Stimulated activated CD8-positive, alpha-beta memory T cell treated with anti-CD3 and anti-CD28 coated beads, Interleukin-12 subunit alpha, Interleukin-12 subunit beta, amount 100 ng/mL, for 1 hour (primary cell): ENCODE measurements around the gene RNF225.
A peak's percentile ranks its signal among the peaks of the same experiment; 100 is the strongest.
"Not testable (repeated sequence)": the region's sequence is repeated elsewhere in the genome, so short reads cannot be mapped to it uniquely, and the experiment has no call there.

ENCODE experiments used
- DNase-seq: peaks from one replicate; pipeline ENCODE4 v3.0.0-alpha.2; 2020; ENCODE audit warnings: low read depth

Gene RNF225

DNA sequence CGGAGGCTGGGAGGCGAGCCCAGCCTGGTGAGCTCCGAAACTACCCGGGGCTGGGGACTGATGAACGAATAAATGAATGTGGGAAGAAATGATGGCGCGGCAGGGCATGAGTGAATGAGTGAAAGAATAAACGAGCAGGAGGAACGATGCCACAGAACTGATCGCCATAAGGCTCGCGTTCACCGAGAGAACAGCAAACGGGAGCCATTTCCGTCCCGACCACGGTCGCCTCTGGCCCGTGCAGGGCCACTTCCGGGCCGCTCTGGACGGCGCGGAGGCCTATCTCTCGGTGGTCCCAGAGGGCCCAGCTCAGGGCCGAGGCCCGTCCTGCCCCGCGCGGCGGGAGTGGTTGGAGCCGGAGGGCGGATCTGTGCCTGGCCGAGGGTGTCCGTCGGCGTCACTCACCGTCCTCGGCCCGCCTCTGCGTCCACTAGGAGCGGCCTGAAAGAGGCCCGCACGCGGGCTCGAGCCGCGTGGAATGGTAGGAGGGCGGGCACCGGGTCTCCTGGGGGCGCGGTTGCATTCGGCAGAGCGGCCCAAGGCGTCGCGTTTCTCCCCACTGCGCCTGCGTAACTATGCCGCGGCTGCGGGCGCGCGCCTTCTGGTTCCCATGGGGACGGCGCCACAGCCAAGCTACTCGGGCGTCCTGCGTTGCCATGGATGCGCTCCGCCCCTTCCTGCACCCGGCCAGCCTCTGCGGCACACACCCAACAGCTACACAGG is 33.0 kb upstream of the RNF225 start, which contains the start of gene ZNF497:
TSS of gene ZNF497 (minus strand) at position 480 of the 723 bp plus-strand sequence. CDS start 5,116 bp downstream, outside the sequence.
- peak; percentile 95 for DNase-seq

DNA sequence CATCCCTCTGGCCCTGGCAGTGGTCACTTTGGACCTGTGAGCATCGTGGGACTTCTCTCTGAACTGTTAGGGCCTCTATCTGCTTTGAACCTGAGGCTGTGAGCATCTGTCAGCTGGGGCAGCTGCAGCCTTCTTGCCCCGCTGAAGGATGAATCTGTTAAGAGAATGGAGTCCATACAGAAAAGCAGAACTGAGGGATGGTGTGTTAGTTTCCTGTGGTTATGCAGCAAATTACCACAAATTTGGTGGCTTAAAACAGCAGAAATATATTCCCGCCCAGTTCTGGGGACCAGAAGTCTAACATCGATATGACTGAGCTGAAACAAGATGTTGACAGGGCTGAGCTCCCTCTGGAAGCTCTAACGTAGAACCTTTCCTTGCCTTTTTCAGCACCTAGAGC is 31.3 kb upstream of the RNF225 start:
- DNase-seq, result no peak

DNA sequence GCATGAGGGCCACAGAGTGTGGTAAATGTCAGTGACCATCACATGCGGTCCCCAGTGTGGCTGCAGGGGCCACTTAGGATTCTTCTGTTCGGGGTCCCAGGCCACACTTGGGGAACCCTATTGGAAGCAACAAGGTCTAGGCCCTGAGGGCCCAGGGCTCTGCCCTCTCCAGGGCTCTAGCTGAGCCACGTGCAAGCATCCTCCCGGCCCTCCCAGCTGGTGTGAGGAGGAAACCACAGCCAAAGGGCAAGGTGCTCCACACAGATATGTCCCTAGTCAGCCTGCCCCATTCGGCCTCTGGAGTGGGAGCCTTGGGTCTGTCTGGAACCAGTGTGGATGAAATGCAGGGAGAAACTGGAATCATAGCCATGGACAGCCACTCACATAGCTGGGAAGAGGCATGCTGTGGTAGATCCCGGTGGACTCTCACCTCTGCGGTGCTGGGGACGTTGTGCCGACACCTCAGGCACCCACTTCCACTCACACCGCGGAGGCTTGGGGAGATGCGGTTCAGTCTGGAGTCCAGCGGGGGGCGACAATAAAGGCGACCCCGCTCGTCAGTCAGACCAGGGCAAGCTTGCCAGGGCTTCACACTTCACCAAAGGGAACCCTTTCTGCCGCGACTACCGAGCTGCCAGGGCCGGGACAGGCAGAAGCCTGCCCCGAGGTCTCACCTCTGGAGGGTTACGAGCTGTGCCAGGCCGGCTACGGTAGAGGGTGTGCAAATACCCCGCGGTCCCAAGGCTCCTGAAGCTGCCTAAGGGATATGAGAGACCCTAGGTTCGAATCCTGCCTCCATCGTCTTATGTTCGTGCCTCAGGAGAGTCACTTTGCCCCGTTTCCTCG is 28.6 kb upstream of the RNF225 start:
- DNase-seq, result no peak

DNA sequence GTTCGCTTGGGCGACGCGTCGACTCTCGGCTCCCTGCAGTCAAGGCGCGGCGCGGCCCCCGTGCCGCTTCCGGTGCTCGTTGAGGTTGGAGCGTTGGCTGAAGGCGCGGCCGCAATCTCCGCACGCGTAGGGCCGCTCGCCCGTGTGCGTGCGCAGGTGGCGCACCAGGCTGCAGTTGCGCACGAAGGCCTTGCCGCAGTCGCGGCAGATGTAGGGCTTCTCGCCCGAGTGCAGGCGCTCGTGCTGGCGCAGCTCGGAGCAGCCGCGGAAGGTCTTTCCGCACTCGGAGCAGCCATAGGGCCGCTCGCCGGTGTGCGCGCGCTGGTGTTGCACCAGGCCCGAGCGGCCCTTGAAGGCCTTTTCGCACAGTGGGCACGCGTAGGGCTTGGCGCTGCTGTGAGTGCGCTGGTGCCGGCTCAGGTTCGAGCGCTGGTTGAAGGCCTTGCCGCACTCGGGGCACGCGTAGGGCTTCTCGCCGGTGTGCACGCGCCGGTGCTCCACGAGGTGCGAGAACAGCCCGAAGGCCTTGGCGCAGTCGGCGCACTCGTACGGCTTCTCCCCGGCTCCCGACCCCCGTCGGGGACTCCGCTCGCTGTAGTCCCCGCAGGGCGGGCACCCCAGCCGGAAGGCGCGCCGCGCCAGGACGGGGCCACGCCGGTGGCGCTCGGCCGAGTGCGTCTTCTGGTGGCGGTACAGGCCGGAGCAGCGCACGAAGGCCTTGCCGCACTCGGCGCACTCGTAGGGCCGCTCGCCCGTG is 27.6 kb upstream of the RNF225 start:
- no peak for DNase-seq

DNA sequence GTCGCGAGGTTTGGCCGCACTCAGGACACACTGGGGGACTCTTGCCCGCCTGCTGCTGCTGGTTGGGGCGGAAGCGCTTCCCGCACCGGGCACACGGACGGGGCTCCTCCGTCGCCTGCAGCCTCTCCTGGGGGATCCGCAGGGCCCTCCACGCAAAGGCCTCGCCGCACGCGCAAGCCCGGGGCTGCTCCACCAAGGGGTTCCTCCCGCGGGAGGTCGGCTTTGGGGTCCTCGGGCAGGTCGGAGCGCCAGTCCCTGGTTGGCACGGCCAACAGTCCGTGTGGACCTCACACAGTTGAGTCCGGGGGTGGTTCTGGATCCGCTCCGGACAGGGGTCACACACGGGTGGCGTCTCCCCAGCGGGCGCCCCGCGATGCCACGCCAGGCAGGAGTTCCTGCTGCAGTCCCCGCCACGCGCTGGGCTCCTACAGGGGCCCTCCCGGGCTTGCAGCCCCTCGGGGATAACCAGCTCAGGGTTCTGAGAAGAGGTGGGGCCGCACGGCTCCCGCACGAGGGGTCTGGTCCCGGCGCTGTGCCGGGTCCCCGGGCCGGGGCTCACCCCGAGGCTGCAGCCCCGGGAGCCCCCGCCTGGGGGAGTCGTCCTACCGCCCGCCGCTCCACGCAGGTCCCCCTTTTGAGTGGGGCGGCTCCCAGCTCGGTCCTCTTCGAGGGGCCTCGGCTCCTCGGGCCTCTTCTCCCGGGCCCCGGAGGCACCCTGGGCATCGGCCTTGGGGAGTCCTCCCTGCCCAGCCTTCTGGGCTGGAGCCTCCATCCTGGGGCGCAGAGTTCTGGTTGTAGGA is 26.7 kb upstream of the RNF225 start:
- DNase-seq, result no peak

DNA sequence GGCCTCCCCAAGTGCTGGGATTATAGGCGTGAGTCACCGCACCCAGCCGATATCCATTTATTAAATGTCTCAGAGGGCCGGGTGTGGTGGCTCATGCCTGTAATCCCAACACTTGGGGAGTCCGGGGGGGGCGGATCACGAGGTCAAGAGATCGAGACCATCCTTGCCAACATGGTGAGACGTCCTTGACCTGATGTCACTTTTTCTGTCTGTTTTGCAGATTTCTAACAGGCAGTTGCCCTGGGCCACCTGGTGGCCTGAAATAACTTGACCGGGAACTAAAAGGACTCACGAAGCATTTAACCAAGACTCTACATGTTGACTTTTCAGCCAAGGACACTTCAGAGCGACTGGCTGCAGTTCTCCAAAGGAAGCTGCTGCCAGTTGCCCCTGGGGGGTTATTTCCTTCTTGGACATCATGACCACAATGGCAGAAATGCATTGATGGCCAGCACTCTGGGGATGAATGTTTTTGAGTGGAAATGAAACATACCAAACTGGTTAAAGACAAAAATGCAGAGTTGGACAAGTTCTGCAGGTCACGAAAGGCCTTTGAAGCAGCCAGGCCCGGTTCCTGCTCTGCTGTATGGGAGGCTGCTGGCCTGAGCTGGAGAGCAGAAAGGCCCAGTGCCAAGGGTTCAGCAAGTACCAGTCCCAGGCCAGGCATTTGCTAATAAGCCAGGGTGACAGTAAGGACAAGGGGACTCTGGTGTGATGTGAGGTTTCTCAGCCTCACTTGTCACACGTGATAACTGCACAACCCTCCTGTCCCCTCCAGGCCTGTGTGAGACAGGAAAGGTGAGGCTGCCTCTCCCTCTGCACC is 22.9 kb upstream of the RNF225 start:
- DNase-seq, result no peak

DNA sequence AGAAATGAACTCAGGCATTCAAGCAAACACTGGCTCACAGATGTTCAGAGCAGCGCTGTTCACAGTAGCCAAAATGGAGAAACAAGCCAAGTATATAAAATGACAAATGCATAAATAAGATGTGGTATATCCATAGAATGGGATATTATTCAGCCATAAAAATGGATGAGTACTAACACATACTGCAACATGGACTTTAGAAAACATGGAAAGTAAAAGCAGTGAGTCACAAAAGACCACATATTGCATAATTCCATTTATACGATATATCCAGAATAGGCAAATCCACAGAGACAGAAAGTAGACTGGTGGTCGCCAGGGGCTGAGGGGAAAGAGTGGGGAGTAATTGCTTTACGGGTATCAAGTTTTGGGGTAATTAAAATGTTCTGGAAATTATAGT is 21.3 kb upstream of the RNF225 start:
- no peak for DNase-seq

DNA sequence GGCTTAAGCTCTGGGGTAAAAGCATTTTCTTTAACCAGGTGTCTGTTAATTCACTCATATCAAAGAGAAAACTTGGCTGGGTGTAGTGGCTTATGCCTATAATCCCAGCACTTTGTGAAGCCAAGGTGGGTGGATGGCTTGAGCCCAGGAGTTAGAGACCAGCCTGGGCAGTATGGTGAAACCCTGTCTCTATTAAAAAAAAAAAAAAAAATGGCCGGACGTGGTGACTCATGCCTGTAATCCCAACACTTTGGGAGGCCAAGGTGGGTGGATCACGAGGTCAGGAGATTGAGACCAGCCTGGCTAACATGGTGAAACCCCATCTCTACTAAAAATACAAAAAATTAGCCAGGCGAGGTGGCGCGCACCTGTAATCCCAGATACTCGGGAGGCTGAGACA is 18.7 kb upstream of the RNF225 start:
- not testable (repeated sequence) for DNase-seq

DNA sequence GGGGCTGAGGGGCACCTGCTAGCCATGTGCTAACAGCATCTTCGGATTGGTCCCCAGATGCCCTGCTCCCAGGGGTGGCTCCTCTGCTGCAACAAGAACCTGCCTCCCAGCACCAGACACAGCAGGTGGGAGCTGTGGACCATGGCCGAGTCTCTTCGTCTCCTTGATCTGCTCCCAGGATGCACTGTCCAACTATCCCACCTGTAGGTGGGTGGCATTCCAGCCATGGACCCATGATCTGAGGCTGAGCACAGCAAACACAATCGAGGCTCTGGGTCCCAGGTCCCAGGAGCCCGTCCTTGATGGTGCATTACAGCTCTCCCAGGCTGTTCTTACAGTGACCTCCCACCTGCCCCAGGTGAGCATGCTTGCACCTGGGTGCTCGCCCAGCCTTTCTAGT is 16.2 kb upstream of the RNF225 start:
- no peak for DNase-seq

DNA sequence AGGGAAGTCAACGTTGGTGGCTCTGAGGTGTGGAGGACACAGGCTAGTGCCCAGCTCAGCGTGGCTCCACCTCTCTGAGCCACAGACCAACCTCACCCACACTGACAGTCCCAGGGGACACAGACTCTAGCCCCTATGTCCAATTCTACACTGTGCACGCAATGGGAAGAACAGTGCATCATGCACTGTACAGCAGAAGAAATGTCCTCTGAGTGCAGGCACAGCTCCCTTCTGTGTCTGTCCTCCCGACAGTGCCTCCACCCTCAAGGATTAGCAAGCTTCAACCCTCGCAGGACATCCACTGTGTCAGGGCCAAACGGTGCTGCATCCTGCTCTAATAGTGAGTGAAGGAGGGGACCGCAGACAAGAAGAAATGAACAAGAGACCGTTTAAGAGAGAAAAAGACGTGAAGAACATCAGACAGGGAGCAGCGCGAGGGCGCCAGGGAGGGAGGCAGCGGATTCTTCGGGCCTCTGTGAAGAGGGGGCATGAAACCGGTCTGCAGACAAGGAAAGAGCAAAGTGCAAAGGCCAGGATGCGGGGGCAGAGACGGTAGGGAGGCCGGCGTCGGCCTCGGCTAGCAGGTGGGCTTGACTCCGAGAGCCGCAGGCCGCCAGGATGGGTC is 15.3 kb upstream of the RNF225 start:
- no peak for DNase-seq

DNA sequence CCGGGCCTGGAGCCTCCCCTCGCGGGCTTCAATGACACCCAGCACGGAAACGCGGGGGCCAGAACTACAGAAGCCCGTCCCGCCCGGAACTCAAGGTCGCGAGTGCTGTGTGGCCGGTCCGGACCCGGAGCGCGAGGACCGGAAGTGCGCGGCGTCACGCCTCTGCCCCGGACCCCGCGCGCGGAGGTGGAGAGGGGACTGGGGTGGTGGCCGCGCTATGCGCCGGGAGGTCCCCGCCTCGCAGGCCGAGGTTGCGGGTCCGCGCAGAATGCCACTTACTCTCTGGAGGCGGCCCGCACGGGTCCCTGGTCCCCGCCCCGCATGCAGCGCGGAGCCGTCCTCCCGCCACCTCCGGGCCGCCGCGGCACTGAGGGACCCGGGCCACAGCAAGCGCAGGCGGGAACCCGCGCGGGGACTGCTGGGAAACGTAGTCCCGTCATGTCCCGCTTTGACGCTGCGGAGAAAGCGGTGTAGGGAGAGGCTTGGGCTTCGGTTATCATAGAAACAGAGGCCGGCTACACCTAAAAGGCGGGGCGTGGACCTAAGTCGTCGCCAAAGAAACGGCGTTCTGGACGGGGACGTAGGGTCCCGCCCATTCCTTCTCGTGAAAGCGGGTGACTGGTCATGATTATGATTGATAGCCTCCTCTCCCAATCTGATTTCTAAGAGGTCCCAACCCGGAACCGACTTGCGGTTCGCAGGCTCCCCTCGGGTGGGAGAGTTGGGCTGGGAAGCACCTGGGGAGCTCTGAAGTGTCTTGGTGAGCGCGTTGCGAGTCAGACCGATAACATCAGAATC is 14.6 kb upstream of the RNF225 start, which contains the start of gene ZNF837:
TSS of gene ZNF837 (minus strand) at position 369 of the 798 bp plus-strand sequence. CDS start 11,698 bp downstream, outside the sequence.
- peak; percentile 94 for DNase-seq

DNA sequence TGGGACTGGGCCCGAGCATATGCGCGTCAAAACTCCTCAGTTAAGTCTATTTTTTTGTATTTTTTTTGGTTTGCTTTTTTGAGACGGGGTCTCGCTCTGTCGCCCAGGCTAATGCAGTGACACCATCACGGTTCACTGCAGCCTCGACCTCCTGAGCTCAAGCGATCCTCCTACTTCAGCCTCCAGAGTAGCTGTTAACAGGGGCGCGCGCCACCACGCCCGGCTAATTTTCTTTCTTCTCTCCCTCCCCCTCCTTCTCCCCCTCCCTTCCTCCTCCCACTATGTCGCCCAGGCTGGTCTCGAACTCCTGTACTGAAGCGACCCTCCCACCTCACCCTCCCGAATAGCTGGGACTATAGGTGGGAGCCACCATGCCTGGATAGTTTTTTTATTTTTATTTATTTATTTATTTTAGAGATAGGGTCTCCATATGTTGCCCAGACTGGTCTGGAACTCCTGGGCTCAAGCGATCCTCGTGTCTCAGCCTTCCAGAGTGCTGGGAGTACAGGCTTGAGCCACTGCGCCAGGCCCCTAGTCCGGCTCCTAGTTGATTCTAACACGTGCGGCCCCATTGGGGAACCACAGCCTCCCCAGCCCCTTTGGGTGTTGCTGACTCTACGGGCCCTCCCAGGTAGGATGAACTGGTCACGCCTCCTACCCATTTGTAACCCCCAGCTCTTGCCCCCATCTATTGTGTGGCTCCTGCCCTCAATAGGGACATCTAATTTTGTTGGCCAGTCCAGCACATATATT is 13.8 kb upstream of the RNF225 start:
- DNase-seq, result no peak

DNA sequence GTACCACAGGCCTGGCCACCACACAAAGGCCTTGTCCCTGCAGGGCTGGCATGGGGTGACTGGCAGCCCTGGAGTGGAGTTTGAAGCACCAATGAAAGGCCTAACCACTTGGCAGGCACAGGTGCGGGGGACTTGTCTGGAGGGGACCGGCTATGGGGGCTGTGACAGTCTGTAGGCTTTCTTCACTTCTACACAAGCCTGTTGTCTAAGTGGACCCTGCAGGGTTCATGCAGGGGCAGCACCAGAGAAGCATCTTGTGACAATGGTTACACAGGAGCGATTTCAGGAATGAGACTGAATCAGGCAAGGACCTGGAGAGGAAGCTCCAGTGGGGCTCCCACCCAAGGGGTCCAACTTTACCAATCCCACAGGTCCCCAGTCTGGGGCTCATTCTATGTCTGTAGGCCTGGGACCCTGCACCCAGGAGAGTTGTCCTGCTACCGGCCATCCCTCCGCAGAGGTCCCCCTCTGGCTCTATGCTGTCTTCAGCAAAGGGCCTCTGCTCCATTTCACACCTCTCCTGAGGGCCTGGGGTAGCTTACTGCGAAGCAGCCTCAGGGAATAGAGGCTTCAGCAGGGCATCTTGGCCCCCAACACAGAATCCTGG is 12.4 kb upstream of the RNF225 start:
- DNase-seq, result no peak

DNA sequence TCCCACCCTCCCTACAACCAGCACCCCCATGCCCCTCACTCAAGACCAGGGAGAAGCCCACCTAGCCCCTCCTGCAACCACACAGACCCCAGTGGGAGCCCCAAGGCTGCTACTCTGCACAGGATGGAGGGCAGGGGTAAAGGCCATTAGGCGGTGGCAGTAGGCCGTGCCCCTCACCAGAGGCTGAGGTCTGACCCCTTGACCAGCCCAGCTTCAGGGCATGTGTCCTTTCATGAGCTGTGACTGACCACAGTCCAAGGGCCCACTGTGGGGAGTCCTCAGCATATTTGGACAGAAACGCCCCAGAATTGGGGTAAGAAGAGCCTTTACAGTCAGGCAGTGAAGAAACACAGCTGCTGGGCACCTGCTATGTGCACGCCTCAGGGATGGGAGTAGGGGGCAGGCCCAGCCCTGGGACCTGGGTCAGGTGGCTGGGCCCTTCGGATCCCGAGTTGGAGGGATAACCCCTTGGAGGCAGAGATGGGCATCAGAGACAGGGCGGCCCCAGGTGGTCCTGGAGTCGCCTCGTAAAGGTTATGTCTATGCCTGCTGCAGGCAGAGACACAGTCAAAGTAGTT is 10.1 kb upstream of the RNF225 start:
- DNase-seq, result no peak

DNA sequence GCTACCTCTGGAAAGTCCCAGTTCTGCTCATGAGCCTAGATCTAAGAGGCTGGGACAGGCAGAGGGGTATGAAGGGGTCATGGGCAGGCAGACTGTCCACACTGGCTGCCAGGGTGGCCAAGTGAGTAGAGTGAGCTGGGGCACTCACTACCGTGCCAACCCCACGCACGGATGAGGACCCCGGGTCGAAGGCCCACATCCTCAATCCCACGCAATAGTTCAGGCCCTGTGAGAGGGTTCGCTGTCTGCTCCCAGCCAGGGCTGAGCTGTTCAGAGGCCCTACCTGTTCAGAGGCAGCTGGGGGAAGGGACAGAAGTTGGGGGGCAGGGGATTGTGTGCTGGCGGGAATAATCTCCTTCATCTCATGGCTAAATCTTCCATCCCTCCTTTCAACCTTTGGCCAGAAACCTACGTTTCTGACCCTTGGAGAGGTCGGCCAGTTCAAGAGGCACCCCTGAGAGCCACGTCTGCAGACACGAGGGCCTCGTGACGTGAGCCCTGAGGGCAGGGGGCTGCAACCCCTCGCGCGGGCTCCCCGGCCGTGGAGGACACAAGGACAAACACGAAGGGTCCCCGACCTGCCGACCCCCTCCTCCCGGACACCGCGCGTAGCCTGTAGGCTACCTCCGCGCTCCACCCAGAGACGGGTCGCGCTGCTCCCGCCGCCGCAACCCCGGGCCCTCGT is 9.4 kb upstream of the RNF225 start:
- no peak for DNase-seq

DNA sequence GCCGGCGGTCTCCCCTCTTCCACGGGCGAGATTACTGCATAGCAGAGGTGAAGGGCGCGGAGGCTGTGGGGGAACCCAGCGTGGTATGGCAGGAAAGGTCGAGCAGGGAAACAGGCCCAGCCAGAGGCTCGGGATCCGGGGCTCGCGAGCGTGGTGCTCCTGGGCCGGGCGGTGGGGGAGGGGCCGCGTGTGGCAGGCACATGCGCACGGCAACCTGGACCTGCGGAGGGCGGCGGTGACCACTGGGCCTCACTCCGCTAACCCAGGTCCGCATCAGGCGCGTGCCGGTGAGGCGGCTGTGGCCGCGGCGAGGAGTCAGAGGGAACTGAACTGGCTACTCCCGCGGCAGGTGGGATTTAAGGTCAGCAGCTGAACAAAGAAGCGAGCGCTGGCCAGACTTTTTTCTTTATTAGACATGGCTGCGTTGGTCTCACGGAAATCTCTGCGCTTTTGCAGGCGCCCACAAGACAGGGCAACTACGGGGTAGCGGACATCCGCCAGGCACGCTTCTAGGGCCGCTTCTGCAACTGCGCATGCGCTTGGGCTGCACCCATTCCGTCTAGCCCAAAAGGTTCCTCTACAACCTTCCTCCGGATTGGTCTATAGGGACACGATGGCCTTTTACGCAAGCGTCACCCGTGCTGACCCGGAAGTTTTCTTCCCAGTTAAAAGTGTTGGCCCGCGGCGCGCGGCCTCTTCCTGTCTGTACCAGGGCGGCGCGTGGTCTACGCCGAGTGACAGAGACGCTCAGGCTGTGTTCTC is 8.7 kb upstream of the RNF225 start, which contains the start of gene RPS5:
TSS of gene RPS5 (plus strand) at position 694 of the 762 bp plus-strand sequence. CDS start 869 bp downstream, outside the sequence.
- DNase-seq, result peak; percentile 95
